Activated CD4-positive, alpha-beta T cell treated with anti-CD3 and anti-CD28 coated beads for 24 hours (primary cell): ENCODE results near the gene MRS2.
A peak's percentile ranks its signal among the peaks of the same experiment; 100 is the strongest.
"Not testable (repeated sequence)": the region's sequence is repeated elsewhere in the genome, so short reads cannot be mapped to it uniquely, and the experiment has no call there.

Experiments
- DNase-seq, 2 donors: peaks; one replicate each; pipeline ENCODE4 v3.0.0-alpha.2; 2020; ENCODE audit warnings: low read depth in 2 of 2

Gene MRS2

GRCh38 chr6:24402697-24403500 lies at the start of gene MRS2:
Gene MRS2, plus strand, starts transcription at chr6:24402936. Its CDS starts 111 bp downstream, at chr6:24403047.
- DNase-seq: peak; percentile 62 to 64

GRCh38 chr6:24353861-24354260 lies 48.9 kb upstream of the MRS2 start:
- no peak for DNase-seq

GRCh38 chr6:24355393-24355792 lies 47.3 kb upstream of the MRS2 start:
- no peak for DNase-seq

GRCh38 chr6:24356310-24356973 lies 46.3 kb upstream of the MRS2 start:
- DNase-seq: no peak

GRCh38 chr6:24357336-24358218 lies 45.2 kb upstream of the MRS2 start, which contains the start of gene DCDC2:
Gene DCDC2, minus strand, starts transcription at chr6:24358059. Its CDS starts 309 bp downstream, at chr6:24357750.
- no peak for DNase-seq

GRCh38 chr6:24358219-24358821 lies 44.4 kb upstream of the MRS2 start:
- DNase-seq: no peak

GRCh38 chr6:24359640-24360454 lies 42.9 kb upstream of the MRS2 start:
- peak; percentile 73 to 77 for DNase-seq

- DNase-seq: not testable (repeated sequence)
Measured at GRCh38 chr6:24362363-24362762, 40.4 kb upstream of the MRS2 start.

- DNase-seq: not testable (repeated sequence)
Measured at GRCh38 chr6:24365103-24365633, 37.6 kb upstream of the MRS2 start.

GRCh38 chr6:24374612-24375011 lies 28.1 kb upstream of the MRS2 start:
- DNase-seq: no peak

- no peak for DNase-seq
Measured at GRCh38 chr6:24376871-24377270, 25.9 kb upstream of the MRS2 start.

- no peak for DNase-seq
Measured at GRCh38 chr6:24378473-24379097, 24.2 kb upstream of the MRS2 start.

GRCh38 chr6:24381476-24382219 lies 21.1 kb upstream of the MRS2 start:
- DNase-seq: no peak

- DNase-seq: no peak
Measured at GRCh38 chr6:24382220-24382540, 20.6 kb upstream of the MRS2 start.

GRCh38 chr6:24382891-24383494 lies 19.7 kb upstream of the MRS2 start:
- DNase-seq: not testable (repeated sequence)

GRCh38 chr6:24384369-24385130 lies 18.2 kb upstream of the MRS2 start:
- not testable (repeated sequence) for DNase-seq

GRCh38 chr6:24385536-24386269 lies 17.0 kb upstream of the MRS2 start:
- no peak for DNase-seq

GRCh38 chr6:24387818-24388217 lies 14.9 kb upstream of the MRS2 start:
- no peak for DNase-seq
